Left lung (tissue), 10 donors: ENCODE data around the gene TRIM33. TPM values are rescaled to one million over a fixed set of nuclear protein-coding genes. Genes with fewer than 3 reads are reported as not detected.
A peak's percentile ranks its signal among the peaks of the same experiment; 100 is the strongest.

ENCODE experiments used
- ATAC-seq: fragments of 200-7000 bp; cut with Tn5 transposase; one replicate; pipeline ENCODE4 v1.9.1; 2020; ENCODE audit warnings: moderate library complexity
- DNase-seq, 4 donors: peaks; one replicate each; pipeline ENCODE4 v3.0.0-alpha.2; 2013 to 2020
- H3K27ac ChIP-seq, 2 donors: fragments of 200-600 bp; sonication (generic) in 1 of 2; one replicate each; pipeline versions ENCODE4 v1.5.0 to v1.8.0; 2020 to 2021
- H3K27me3 ChIP-seq, 2 donors: fragments of 200-600 bp; sonication (generic) in 1 of 2; one replicate each; pipeline versions ENCODE4 v1.5.0 to v1.8.0; 2020 to 2021
- H3K36me3 ChIP-seq, 2 donors: fragments of 200-600 bp; sonication (generic) in 1 of 2; one replicate each; pipeline versions ENCODE4 v1.5.0 to v1.8.0; 2020 to 2021
- H3K4me1 ChIP-seq, 2 donors: fragments of 200-600 bp; one replicate each; pipeline ENCODE4 v1.8.0; 2021
- H3K4me3 ChIP-seq, 2 donors: fragments of 200-600 bp; sonication (generic) in 1 of 2; one replicate each; pipeline versions ENCODE4 v1.5.0 to v1.8.0; 2020 to 2021; ENCODE audit warnings: mild to moderate bottlenecking in 1 of 2
- H3K9me3 ChIP-seq, 2 donors: fragments of 200-600 bp; sonication (generic) in 1 of 2; one replicate each; pipeline versions ENCODE4 v1.5.0 to v1.8.0; 2020 to 2021
- intact Hi-C, 2 donors: fragments of 100-400 bp; cut with DNase I; formaldehyde crosslinking; loops; one replicate each; pipeline versions ENCODE4 v1.11.2 to v1.14.2; 2022
- polyA plus RNA-seq, 6 donors: library from polyadenylated mRNA; unstranded; fragments of 120-200 nt; gene quantifications; one replicate each; pipeline ENCODE4 v1.2.1, GENCODE V29; 2013; ENCODE audit not compliant: insufficient read length in 6 of 6
- total RNA-seq, 2 donors: library from RNA; stranded (reverse); fragmentation: NEBNext Ultra II Directional; extraction: Animal tissue kit (Norgen Biotek cat#: 25700); gene quantifications; one replicate each; pipeline ENCODE4 v1.2.1, GENCODE V29; 2021
- TF ChIP-seq, protein P1 (sequence below), 2 donors: fragments of 200-600 bp; sonication (generic) in 1 of 2; IDR thresholded peaks; one replicate each; pipeline versions ENCODE4 v1.5.0 to v1.8.0; 2021; ENCODE audit warnings: antibody characterized with exemption in 2 of 2
- donor health status: DM: no; HTN: yes; CAD: no.
- donor health status: DM: no; HTN: no; CAD: no.

TRIM33 gene
- total and polyA plus RNA-seq, 8 donors = 26.7 to 64.2 (median 53.0) TPM

DNA sequence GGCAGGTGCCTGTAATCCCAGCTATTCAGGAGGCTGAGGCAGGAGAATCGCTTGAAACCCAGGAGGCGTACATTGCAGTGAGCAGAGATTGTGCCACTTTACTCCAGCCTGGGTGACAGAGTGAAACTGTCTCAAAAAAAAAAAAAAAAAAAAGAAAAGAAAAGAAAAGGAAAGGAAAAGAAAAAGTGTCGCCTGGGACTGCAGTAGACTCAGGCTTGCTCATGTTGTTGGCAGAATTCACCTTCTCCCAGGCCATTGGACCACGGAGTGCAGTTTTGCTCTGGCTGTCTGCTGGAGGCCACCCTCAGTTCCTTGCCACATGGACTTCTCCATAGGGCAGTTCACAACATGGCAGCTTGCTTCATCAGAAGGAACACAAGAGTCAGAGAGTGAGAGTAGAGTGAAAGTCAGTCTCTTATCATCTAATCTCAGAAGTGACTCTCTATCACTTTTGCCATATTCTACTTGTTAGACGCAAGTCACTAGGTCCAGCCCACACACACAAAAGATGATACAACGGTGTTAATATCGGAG is 41.2 kb upstream of the TRIM33 start:
- Histone ChIP-seq H3K4me1 (no peaks in the 10 kb centered on the region), H3K4me3 (no peak overlapping the region), H3K9me3 (no peaks in the 10 kb centered on the region), H3K27ac (no peak overlapping the region), H3K36me3 (no peaks in the 10 kb centered on the region), H3K27me3 (no peaks in the 10 kb centered on the region)
- intact Hi-C loops = no loop called here
- DNase-seq (no peak), ATAC-seq (no peak)
- TF ChIP-seq, protein P1, sequence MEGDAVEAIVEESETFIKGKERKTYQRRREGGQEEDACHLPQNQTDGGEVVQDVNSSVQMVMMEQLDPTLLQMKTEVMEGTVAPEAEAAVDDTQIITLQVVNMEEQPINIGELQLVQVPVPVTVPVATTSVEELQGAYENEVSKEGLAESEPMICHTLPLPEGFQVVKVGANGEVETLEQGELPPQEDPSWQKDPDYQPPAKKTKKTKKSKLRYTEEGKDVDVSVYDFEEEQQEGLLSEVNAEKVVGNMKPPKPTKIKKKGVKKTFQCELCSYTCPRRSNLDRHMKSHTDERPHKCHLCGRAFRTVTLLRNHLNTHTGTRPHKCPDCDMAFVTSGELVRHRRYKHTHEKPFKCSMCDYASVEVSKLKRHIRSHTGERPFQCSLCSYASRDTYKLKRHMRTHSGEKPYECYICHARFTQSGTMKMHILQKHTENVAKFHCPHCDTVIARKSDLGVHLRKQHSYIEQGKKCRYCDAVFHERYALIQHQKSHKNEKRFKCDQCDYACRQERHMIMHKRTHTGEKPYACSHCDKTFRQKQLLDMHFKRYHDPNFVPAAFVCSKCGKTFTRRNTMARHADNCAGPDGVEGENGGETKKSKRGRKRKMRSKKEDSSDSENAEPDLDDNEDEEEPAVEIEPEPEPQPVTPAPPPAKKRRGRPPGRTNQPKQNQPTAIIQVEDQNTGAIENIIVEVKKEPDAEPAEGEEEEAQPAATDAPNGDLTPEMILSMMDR (IDR thresholded peaks at IDR 0.05) = no peak

DNA sequence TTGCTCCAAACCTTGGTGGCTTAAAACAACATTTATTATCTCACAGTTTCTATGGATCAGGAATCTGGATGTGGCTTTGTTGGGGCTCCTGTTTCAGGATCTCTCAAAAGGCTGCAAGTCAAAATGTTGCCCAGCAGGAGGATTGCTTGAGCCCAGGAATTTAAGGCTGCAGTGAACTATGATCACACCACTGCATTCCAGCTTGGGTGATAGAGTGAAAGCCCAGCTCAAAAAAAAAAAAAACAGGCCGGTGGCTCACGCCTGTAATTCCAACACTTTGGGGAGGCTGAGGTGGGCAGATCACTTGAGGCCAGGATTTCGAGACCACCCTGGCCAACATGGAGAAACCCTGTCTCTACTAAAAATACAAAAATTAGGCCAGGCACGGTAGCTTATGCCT is 40.4 kb upstream of the TRIM33 start:
- ATAC-seq = no peak
- no peaks in the 10 kb centered on the region for H3K9me3 ChIP-seq

DNA sequence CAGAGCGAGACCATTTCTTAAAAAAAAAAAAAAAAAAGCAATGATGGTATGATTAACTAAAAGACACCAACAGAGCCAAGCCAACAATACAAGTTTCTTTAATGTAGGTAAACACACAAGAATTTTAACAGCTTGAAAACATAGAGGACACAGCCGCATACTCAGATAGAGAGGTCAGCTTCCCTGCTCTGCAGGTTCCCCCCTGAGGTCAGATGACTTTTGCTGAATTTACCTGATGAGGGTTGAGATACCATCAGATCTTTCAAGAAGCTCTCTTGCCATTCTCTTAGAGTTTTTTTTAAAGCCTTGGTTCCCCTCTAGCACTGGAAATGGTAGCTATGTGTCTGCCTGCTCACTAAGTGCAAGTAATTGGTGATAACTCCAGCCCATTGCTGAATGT is 39.3 kb upstream of the TRIM33 start:
- DNase-seq = no peak
- intact Hi-C loops = no loop called here
- Histone ChIP-seq H3K36me3 (no peaks in the 10 kb centered on the region), H3K27ac (no peak overlapping the region), H3K4me3 (no peak overlapping the region), H3K27me3 (no peaks in the 10 kb centered on the region), H3K4me1 (no peaks in the 10 kb centered on the region), H3K9me3 (no peaks in the 10 kb centered on the region)
- TF ChIP-seq, protein P1 (IDR thresholded peaks at IDR 0.05) = no peak
- no peak for ATAC-seq

More for the DNA sequence above, 40.4 kb upstream of the TRIM33 start:
- Histone ChIP-seq H3K36me3 (no peaks in the 10 kb centered on the region), H3K4me3 (no peak overlapping the region), H3K27me3 (no peaks in the 10 kb centered on the region), H3K27ac (no peak overlapping the region), H3K4me1 (no peaks in the 10 kb centered on the region)
- no peak for DNase-seq
- intact Hi-C loops = no loop called here
- TF ChIP-seq, protein P1 (IDR thresholded peaks at IDR 0.05) = no peak

DNA sequence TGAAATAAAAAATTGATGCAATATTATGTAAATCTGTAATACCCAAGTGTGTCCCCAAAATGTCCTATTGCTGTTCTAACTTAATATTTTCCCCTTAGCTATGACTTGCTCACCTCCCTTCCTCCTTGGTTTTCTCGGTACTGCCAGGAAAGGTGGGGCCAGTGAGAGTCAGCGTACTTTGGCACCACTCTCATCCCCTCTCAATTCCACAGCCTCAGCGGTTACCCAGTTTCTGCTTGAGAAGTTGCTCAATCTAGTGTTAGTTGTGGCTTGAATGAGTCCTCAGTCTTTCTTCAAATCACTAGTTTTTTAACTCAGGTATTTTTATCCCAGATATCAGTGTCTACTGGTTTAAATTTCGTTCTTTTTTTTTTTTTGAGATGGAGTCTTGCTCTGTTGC is 38.1 kb upstream of the TRIM33 start:
- no peaks in the 10 kb centered on the region for H3K27me3 ChIP-seq
- H3K4me1 ChIP-seq = no peaks in the 10 kb centered on the region
- no peak overlapping the region for H3K4me3 ChIP-seq
- peak in 1 of 4 donors; percentile 40 for DNase-seq
- H3K36me3 ChIP-seq = no peaks in the 10 kb centered on the region
- intact Hi-C loops = no loop called here
- H3K27ac ChIP-seq = no peak overlapping the region
- ATAC-seq = peak; percentile 96
- TF ChIP-seq, protein P1 (IDR thresholded peaks at IDR 0.05) = no peak
- H3K9me3 ChIP-seq = no peaks in the 10 kb centered on the region

DNA sequence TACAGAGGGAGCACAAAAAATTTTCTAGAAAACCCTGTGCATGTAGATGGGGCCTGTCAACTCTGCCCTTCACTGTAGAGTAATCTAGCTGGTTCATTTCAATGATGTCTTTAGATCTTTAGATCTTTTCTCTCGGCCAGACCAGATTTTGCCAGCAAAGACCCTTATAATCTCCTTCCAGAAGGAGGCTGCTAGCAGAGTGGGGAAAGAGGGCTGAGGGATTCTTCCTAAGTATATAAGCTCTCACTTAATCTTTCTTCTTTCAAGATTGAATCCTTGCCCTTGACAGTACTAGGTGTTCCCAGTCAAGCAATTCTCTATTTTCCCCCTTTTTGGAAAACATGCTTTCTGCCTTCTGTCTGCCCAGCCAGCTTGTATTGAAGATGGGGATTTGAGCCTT is 36.1 kb upstream of the TRIM33 start:
- ATAC-seq (no peak), DNase-seq (no peak)
- intact Hi-C loops = no loop called here
- no peaks in the 10 kb centered on the region for H3K9me3 ChIP-seq
- no peak overlapping the region for H3K4me3 ChIP-seq
- TF ChIP-seq, protein P1 (IDR thresholded peaks at IDR 0.05) = no peak
- H3K4me1 ChIP-seq = no peaks in the 10 kb centered on the region
- H3K36me3 ChIP-seq = no peaks in the 10 kb centered on the region
- no peak overlapping the region for H3K27ac ChIP-seq
- no peaks in the 10 kb centered on the region for H3K27me3 ChIP-seq
